Suprapubic skin (tissue), 4 donors: ENCODE results near the gene TMC4.

ENCODE experiments used
- CTCF ChIP-seq, 2 donors: fragments of 200-600 bp in 1 of 2; fragments of 450-650 bp in 1 of 2; sonication (generic) in 1 of 2; IDR thresholded peaks; one replicate each; pipeline ENCODE4 v1.5.1; 2016 to 2019; ENCODE audit warnings: antibody characterized with exemption in 2 of 2, mild to moderate bottlenecking in 1 of 2, moderate library complexity in 1 of 2
- EP300 ChIP-seq: sonication (generic); formaldehyde crosslinking; IDR thresholded peaks from one replicate; pipeline ENCODE4 v1.6.1; 2017; ENCODE audit warnings: antibody characterized with exemption
- POLR2AphosphoS5 ChIP-seq, 3 donors: sonication (generic); formaldehyde crosslinking; IDR thresholded peaks; one replicate each; pipeline ENCODE4 v1.6.1; 2017; ENCODE audit warnings: antibody characterized with exemption in 3 of 3

GRCh38 chr19:54186351-54186750, 13.4 kb upstream of the TMC4 start:
- TF ChIP-seq CTCF (IDR thresholded peaks at IDR 0.05), result no peak
- TF ChIP-seq POLR2AphosphoS5 (IDR thresholded peaks at IDR 0.05), result no peak
- no peak for TF ChIP-seq EP300
